HCT116 (cell line): Measurements from ENCODE around the gene RPL13. TPM values are rescaled to one million over a fixed set of nuclear protein-coding genes. Genes with fewer than 3 reads are reported as not detected.

ENCODE experiments used
- ATAC-seq: fragments of 200-7000 bp; cut with Tn5 transposase; 2 replicates; pipeline ENCODE4 v1.9.1; 2020; ENCODE audit warnings: mild to moderate bottlenecking, moderate library complexity
- BruUV-seq: library from RNA; stranded (reverse); fragments of 400-500 nt; replicated peaks from 2 replicates; lab custom pipeline; 2021; lab: Mats Ljungman, UMichigan
- CTCF ChIA-PET: fragments of 300-600 bp; sonication (Branson Sonifier 250); formaldehyde crosslinking; loops from one replicate; lab custom pipeline; 2021; ENCODE audit warnings: antibody characterized with exemption; lab: Charles Lee
- POLR2A ChIA-PET: fragments of 300-600, 350-600 bp; sonication (Branson Sonifier 250); formaldehyde crosslinking; loops from one replicate; lab custom pipeline; 2021; ENCODE audit warnings: antibody characterized with exemption; lab: Charles Lee
- RAD21 ChIA-PET, 2 experiments: fragments of 300-600 bp; sonication (Branson Sonifier 250); formaldehyde crosslinking; loops; one replicate each; lab custom pipeline; 2023; ENCODE audit warnings: low total read pairs in 2 of 2; ENCODE audit not compliant: uncharacterized antibody in 2 of 2, unreplicated experiment in 2 of 2, low non-redundant PET in 1 of 2; lab: Charles Lee
- DNase-seq: peaks from one replicate; pipeline ENCODE4 v3.0.0-alpha.2; 2010; ENCODE audit warnings: low read depth, low spot score
- H2AFZ ChIP-seq: fragments of 200-600 bp; shearing (Covaris generic), sonication (generic); 2 replicates; pipeline ENCODE4 v1.6.1; 2017; ENCODE audit warnings: low read depth, mixed run types, mixed read lengths, antibody characterized with exemption, low read length; ENCODE audit not compliant: poor library complexity, severe bottlenecking
- H3K27ac ChIP-seq: 2 replicates; pipeline ENCODE4 v1.5.1; 2012; ENCODE audit warnings: low read depth, low read length
- H3K27me3 ChIP-seq: fragments of 200-600 bp; sonication (generic); 2 replicates; pipeline ENCODE4 v1.6.1; 2016; ENCODE audit warnings: mixed run types, low read length, mixed read lengths; ENCODE audit not compliant: insufficient read depth
- H3K36me3 ChIP-seq, 2 experiments: fragments of 200-500 bp in 1 of 2; fragments of 200-600 bp in 1 of 2; sonication (Bioruptor generic) in 1 of 2; sonication (generic) in 1 of 2; 2 replicates each; pipeline versions ENCODE4 v1.5.1 to v1.6.1; 2014 to 2016; ENCODE audit warnings: low read length in 2 of 2, inconsistent platforms in 1 of 2, mixed read lengths in 1 of 2, mixed run types in 1 of 2; ENCODE audit not compliant: insufficient read depth in 2 of 2, control insufficient read depth in 1 of 2
- H3K4me1 ChIP-seq, 2 experiments: fragments of 200-600 bp in 1 of 2; sonication (generic) in 1 of 2; 2 replicates each; pipeline versions ENCODE4 v1.5.1 to v1.6.1; 2012 to 2017; ENCODE audit warnings: low read length in 2 of 2, inconsistent platforms in 1 of 2, mild to moderate bottlenecking in 1 of 2, mixed read lengths in 1 of 2, mixed run types in 1 of 2, moderate library complexity in 1 of 2; ENCODE audit not compliant: insufficient read depth in 2 of 2, control insufficient read depth in 1 of 2
- H3K4me2 ChIP-seq: fragments of 200-600 bp; sonication (generic); 2 replicates; pipeline ENCODE4 v1.6.1; 2017; ENCODE audit warnings: mixed run types, low read length, mixed read lengths
- H3K4me3 ChIP-seq, 2 experiments: fragments of 200-600 bp in 1 of 2; sonication (generic) in 1 of 2; replicated peaks in 1 of 2; 2 replicates each; pipeline ENCODE4 v1.5.1; 2011 to 2016; ENCODE audit warnings: low read length in 2 of 2, control low read depth in 1 of 2, low read depth in 1 of 2, mild to moderate bottlenecking in 1 of 2, mixed read lengths in 1 of 2, mixed run types in 1 of 2
- H3K79me2 ChIP-seq: fragments of 200-600 bp; sonication (generic); 2 replicates; pipeline ENCODE4 v1.6.1; 2017; ENCODE audit warnings: mild to moderate bottlenecking, mixed run types, low read length, moderate library complexity, mixed read lengths; ENCODE audit not compliant: insufficient read depth
- H3K9ac ChIP-seq: fragments of 200-600 bp; sonication (generic); 2 replicates; pipeline ENCODE4 v1.6.1; 2016; ENCODE audit warnings: low read length, mixed read lengths
- H3K9me2 ChIP-seq: fragments of 200-600 bp; sonication (generic), shearing (Covaris generic); 2 replicates; pipeline ENCODE4 v1.6.1; 2017; ENCODE audit warnings: mixed run types, mild to moderate bottlenecking, moderate library complexity; ENCODE audit not compliant: insufficient read depth
- H3K9me3 ChIP-seq, 2 experiments: fragments of 200-500 bp in 1 of 2; fragments of 200-600 bp in 1 of 2; sonication (Bioruptor generic) in 1 of 2; sonication (generic) in 1 of 2; 2 replicates each; pipeline ENCODE4 v1.6.1; 2014 to 2017; ENCODE audit warnings: low read length in 2 of 2, mixed read lengths in 2 of 2, inconsistent platforms in 1 of 2, low read depth in 1 of 2, mild to moderate bottlenecking in 1 of 2, mixed run types in 1 of 2, moderate library complexity in 1 of 2; ENCODE audit not compliant: control insufficient read depth in 1 of 2, insufficient read depth in 1 of 2
- H4K20me1 ChIP-seq: fragments of 200-600 bp; sonication (generic), shearing (Covaris generic); 2 replicates; pipeline ENCODE4 v1.6.1; 2017; ENCODE audit warnings: mixed run types, mild to moderate bottlenecking, moderate library complexity; ENCODE audit not compliant: insufficient read depth
- CEBPB ChIP-seq: IDR thresholded peaks from 2 replicates; pipeline ENCODE4 v1.6.1; 2012; ENCODE audit warnings: low read depth
- EZH2 ChIP-seq: fragments of 200-600 bp; sonication (generic); IDR thresholded peaks from 2 replicates; pipeline ENCODE4 v1.6.1; 2017; ENCODE audit warnings: antibody characterized with exemption, mixed run types
- FOSL1 ChIP-seq: IDR thresholded peaks from 2 replicates; pipeline ENCODE4 v1.6.1; 2012; ENCODE audit warnings: low read depth
- JUND ChIP-seq: IDR thresholded peaks from 2 replicates; pipeline ENCODE4 v1.6.1; 2012
- POLR2A ChIP-seq: IDR thresholded peaks from 2 replicates; pipeline ENCODE4 v1.7.0; 2011; ENCODE audit warnings: borderline replicate concordance; ENCODE audit not compliant: insufficient read depth, insufficient read length; ENCODE audit errors: extremely low read depth
- RAD21 ChIP-seq: IDR thresholded peaks from 2 replicates; pipeline ENCODE4 v1.6.1; 2012; ENCODE audit warnings: low read depth, mild to moderate bottlenecking
- SIN3A ChIP-seq: IDR thresholded peaks from 2 replicates; pipeline ENCODE4 v1.6.1; 2012; ENCODE audit warnings: low read depth
- ZNF274 ChIP-seq: fragments of 200-500 bp; sonication (Bioruptor generic); IDR thresholded peaks from 2 replicates; pipeline ENCODE4 v1.6.1; 2014; ENCODE audit warnings: mild to moderate bottlenecking, low read depth, low read length, inconsistent platforms
- intact Hi-C: fragments of 100-400 bp; cut with micrococcal nuclease; formaldehyde crosslinking; loops from 2 replicates; pipeline ENCODE4 v1.10.0; 2022
- total RNA-seq: library from RNA; stranded (reverse); gene quantifications from one replicate; pipeline ENCODE4 v1.2.1, GENCODE V29; 2021; ENCODE audit not compliant: unreplicated experiment
- TF ChIP-seq, protein P1 (sequence below): IDR thresholded peaks from 2 replicates; pipeline ENCODE4 v1.6.1; 2012
- TF ChIP-seq, protein P2 (sequence below): IDR thresholded peaks from 2 replicates; pipeline ENCODE4 v1.6.1; 2012; ENCODE audit warnings: low read depth
- TF ChIP-seq, protein P3 (sequence below): IDR thresholded peaks from 2 replicates; pipeline ENCODE4 v1.6.1; 2012

Gene RPL13
- total RNA-seq, 1 experiment from 2014 or later, result 4,404 TPM

DNA sequence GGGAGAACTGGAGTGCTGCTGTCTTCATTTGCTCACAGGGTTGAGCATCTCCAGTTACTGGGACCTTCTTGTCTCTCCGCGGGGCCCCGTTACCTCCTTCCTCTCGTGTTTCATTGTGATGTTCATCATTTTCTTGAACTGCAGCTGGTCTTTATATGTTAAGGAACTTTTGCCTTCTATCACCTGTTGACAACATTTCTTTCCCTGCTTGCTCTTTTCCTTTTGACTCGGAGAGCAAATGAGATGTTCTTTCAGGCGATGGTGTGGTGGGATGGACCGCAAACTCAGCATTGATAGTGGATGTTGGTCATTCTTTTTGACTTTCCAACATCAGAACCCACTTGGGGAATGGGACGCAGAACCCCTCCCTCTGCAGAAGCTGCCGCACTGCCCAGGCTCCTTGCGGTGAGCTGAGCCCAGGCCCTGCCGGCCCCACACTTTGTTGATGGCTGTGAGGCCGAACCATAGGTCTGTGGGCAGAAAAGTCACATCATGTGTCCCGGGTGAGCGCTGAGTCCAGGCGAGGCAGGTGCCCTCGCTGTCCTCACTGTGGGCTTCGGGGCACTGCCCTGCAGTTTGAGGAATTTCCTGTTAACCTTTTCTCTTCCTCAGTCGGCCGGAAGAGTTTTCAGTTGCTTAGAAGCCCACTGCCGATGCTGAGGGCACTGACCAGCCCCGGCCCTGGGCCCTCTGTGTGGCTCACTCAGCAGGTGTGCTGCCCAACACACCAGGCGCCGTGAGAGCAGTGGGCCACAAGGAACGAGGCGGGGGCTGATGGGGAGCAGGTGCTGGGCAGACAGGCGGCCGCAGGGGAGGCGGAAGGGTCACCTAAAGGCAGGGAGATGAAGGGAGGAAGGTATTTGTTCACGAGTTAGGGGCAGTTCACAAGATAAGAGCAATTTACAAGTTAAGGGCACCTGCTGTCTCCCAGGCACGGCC is 7.4 kb downstream of the RPL13 start:
- ATAC-seq, result no peak
- Histone ChIP-seq H3K4me3 (no peak overlapping the region), H3K36me3 (peaks cover 10 to 14% of the 10 kb centered on the region in 2 experiments), H2AFZ (no peak overlapping the region), H3K27ac (no peak overlapping the region), H3K9ac (no peak overlapping the region), H3K9me2 (no peaks in the 10 kb centered on the region), H4K20me1 (peaks cover 25% of the 10 kb centered on the region; the same call in 1 of the 2 replicates), H3K4me2 (no peak overlapping the region), H3K4me1 (peaks cover 33 to 47% of the 10 kb centered on the region in 2 experiments), H3K9me3 (no peaks in the 10 kb centered on the region), H3K79me2 (peaks cover 18% of the 10 kb centered on the region), H3K27me3 (no peaks in the 10 kb centered on the region)
- intact Hi-C loops, result loop anchor here (10.0 kb wide), 1 partner anchor 753 kb away; the partner anchor contains the start of gene APRT
- BruUV-seq, result no TSS peak
- RAD21 ChIA-PET, result no interaction called here
- POLR2A ChIA-PET, result no interaction called here
- TF ChIP-seq JUND (no peak), ZNF274 (no peak), EZH2 (no peak), POLR2A (no peak), SIN3A (no peak), CEBPB (no peak), FOSL1 (no peak), RAD21 (no peak)
- TF ChIP-seq, protein P1, sequence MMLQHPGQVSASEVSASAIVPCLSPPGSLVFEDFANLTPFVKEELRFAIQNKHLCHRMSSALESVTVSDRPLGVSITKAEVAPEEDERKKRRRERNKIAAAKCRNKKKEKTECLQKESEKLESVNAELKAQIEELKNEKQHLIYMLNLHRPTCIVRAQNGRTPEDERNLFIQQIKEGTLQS, result no peak
- TF ChIP-seq, protein P2, sequence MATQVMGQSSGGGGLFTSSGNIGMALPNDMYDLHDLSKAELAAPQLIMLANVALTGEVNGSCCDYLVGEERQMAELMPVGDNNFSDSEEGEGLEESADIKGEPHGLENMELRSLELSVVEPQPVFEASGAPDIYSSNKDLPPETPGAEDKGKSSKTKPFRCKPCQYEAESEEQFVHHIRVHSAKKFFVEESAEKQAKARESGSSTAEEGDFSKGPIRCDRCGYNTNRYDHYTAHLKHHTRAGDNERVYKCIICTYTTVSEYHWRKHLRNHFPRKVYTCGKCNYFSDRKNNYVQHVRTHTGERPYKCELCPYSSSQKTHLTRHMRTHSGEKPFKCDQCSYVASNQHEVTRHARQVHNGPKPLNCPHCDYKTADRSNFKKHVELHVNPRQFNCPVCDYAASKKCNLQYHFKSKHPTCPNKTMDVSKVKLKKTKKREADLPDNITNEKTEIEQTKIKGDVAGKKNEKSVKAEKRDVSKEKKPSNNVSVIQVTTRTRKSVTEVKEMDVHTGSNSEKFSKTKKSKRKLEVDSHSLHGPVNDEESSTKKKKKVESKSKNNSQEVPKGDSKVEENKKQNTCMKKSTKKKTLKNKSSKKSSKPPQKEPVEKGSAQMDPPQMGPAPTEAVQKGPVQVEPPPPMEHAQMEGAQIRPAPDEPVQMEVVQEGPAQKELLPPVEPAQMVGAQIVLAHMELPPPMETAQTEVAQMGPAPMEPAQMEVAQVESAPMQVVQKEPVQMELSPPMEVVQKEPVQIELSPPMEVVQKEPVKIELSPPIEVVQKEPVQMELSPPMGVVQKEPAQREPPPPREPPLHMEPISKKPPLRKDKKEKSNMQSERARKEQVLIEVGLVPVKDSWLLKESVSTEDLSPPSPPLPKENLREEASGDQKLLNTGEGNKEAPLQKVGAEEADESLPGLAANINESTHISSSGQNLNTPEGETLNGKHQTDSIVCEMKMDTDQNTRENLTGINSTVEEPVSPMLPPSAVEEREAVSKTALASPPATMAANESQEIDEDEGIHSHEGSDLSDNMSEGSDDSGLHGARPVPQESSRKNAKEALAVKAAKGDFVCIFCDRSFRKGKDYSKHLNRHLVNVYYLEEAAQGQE, result no peak
- TF ChIP-seq, protein P3, sequence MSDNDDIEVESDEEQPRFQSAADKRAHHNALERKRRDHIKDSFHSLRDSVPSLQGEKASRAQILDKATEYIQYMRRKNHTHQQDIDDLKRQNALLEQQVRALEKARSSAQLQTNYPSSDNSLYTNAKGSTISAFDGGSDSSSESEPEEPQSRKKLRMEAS, result no peak
- DNase-seq, result no peak
- CTCF ChIA-PET, result interaction anchor here (0.7 kb wide), 1 partner anchor 515 kb away, joined by 3 read pairs; no protein-coding TSS in a partner anchor
